Neuronal stem cell (in vitro differentiated cells): ENCODE data around the gene PARP3.
A peak's percentile ranks its signal among the peaks of the same experiment; 100 is the strongest.

Experiments used
- DNase-seq: peaks from one replicate; pipeline ENCODE4 v3.0.0-alpha.2; 2013; ENCODE audit warnings: low spot score
- H2AFZ ChIP-seq: one replicate; pipeline ENCODE4 v1.6.1; 2013; ENCODE audit warnings: mild to moderate bottlenecking, low read length, inconsistent platforms
- H2AK5ac ChIP-seq: 2 replicates; pipeline ENCODE4 v1.6.1; 2013; ENCODE audit warnings: low read depth, mild to moderate bottlenecking, inconsistent platforms, low read length, moderate library complexity, mixed read lengths
- H2BK120ac ChIP-seq: 2 replicates; pipeline ENCODE4 v1.6.1; 2013; ENCODE audit warnings: low read depth, mild to moderate bottlenecking, inconsistent platforms, low read length, moderate library complexity, mixed read lengths
- H2BK12ac ChIP-seq: one replicate; pipeline ENCODE4 v1.6.1; 2013; ENCODE audit warnings: low read length, inconsistent platforms
- H2BK15ac ChIP-seq: 2 replicates; pipeline ENCODE4 v1.6.1; 2013; ENCODE audit warnings: mild to moderate bottlenecking, low read length, inconsistent platforms, mixed read lengths
- H2BK5ac ChIP-seq: one replicate; pipeline ENCODE4 v1.6.1; 2013; ENCODE audit warnings: inconsistent platforms, mild to moderate bottlenecking, low read length, moderate library complexity
- H3K14ac ChIP-seq: one replicate; pipeline ENCODE4 v1.6.1; 2013; ENCODE audit warnings: low read length, inconsistent platforms
- H3K18ac ChIP-seq: 2 replicates; pipeline ENCODE4 v1.6.1; 2013; ENCODE audit warnings: low read length, inconsistent platforms
- H3K23ac ChIP-seq: 2 replicates; pipeline ENCODE4 v1.6.1; 2013; ENCODE audit warnings: low read depth, mild to moderate bottlenecking, mixed read lengths, low read length, inconsistent platforms; ENCODE audit not compliant: poor library complexity
- H3K27ac ChIP-seq: replicated peaks from 3 replicates; pipeline ENCODE4 v1.5.1; 2013; ENCODE audit warnings: low read length, inconsistent platforms
- H3K27me3 ChIP-seq, 3 experiments: 2 replicates each; pipeline ENCODE4 v1.6.1; 2013; ENCODE audit warnings: low read length in 3 of 3, mild to moderate bottlenecking in 2 of 3, inconsistent platforms in 1 of 3, low read depth in 1 of 3, mixed read lengths in 1 of 3, moderate library complexity in 1 of 3; ENCODE audit not compliant: control insufficient read depth in 3 of 3, insufficient read depth in 3 of 3
- H3K36me3 ChIP-seq, 2 donors: replicated peaks in 1 of 2; 2 replicates each; pipeline ENCODE4 v1.6.1; 2013; ENCODE audit warnings: low read length in 2 of 2; ENCODE audit not compliant: control insufficient read depth in 2 of 2, insufficient read depth in 2 of 2
- H3K4ac ChIP-seq: 2 replicates; pipeline ENCODE4 v1.6.1; 2013; ENCODE audit warnings: inconsistent platforms, mild to moderate bottlenecking, low read length, moderate library complexity
- H3K4me1 ChIP-seq, 2 donors: 1 replicate in 1 of 2; 2 replicates in 1 of 2; pipeline ENCODE4 v1.6.1; 2013; ENCODE audit warnings: low read length in 2 of 2, low read depth in 1 of 2; ENCODE audit not compliant: control insufficient read depth in 2 of 2, insufficient read depth in 1 of 2
- H3K4me2 ChIP-seq: one replicate; pipeline ENCODE4 v1.6.1; 2013; ENCODE audit warnings: mild to moderate bottlenecking, low read length, inconsistent platforms; ENCODE audit not compliant: insufficient read depth, poor library complexity, severe bottlenecking
- H3K4me3 ChIP-seq, 2 donors: 2 replicates each; pipeline ENCODE4 v1.5.1; 2013; ENCODE audit warnings: low read length in 2 of 2, mild to moderate bottlenecking in 2 of 2, inconsistent platforms in 1 of 2, moderate library complexity in 1 of 2
- H3K79me1 ChIP-seq: one replicate; pipeline ENCODE4 v1.6.1; 2013; ENCODE audit warnings: low read depth, mild to moderate bottlenecking, inconsistent platforms, low read length, moderate library complexity
- H3K9ac ChIP-seq: one replicate; pipeline ENCODE4 v1.6.1; 2013; ENCODE audit warnings: mild to moderate bottlenecking, low read depth, low read length, inconsistent platforms; ENCODE audit not compliant: poor library complexity
- H3K9me3 ChIP-seq, 2 donors: replicated peaks in 1 of 2; 2 replicates each; pipeline versions ENCODE3 to v1.6.1; 2013; ENCODE audit warnings: low read length in 2 of 2, mild to moderate bottlenecking in 2 of 2, inconsistent platforms in 1 of 2, low read depth in 1 of 2, mixed read lengths in 1 of 2, moderate library complexity in 1 of 2; ENCODE audit not compliant: control insufficient read depth in 2 of 2, insufficient read depth in 1 of 2
- H4K8ac ChIP-seq: one replicate; pipeline ENCODE4 v1.6.1; 2013; ENCODE audit warnings: low read depth, mild to moderate bottlenecking, inconsistent platforms, low read length, moderate library complexity
- H4K91ac ChIP-seq: one replicate; pipeline ENCODE4 v1.6.1; 2013; ENCODE audit warnings: low read length, low read depth, mild to moderate bottlenecking, inconsistent platforms; ENCODE audit not compliant: poor library complexity
- WGBS, 2 donors: extraction: QIAGEN DNeasy Blood & Tissue Kit; methylation state at CpG; one replicate each; pipeline ENCODE4 v1.1.7; 2013; ENCODE audit warnings: missing lambda C conversion rate in 2 of 2, mixed read lengths in 1 of 2; ENCODE audit not compliant: insufficient read length in 2 of 2, insufficient replicate concordance in 1 of 2; ENCODE audit errors: extremely low coverage in 2 of 2; 5-methylcytosine and 5-hydroxymethylcytosine counted together

The PARP3 gene

DNA sequence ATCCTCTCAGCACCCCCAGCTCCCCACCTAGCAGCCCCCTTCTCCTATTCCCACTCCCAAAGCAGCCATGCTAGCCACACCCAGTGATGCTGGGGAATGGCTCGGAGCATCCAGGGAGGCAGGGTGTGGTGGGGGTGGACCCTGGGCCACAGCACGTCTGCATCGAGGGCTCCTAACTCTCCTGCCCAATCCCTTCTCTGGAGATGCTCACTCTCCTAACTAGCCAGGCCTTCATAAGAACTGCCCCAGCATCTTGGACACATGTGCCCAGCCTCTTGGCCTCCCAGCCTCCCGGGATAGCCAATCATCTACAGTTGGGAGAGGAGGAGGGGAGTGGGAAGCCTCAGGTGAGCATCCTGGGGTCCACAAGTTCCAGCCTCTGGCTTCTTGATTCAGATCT is 22.4 kb downstream of the PARP3 start:
- H3K27ac ChIP-seq: no peak overlapping the region
- H2AFZ ChIP-seq: no peak overlapping the region
- H3K9me3 ChIP-seq: peaks cover 0 to 2% of the 10 kb centered on the region in 2 donors
- H2BK15ac ChIP-seq: no peak overlapping the region
- H3K14ac ChIP-seq: no peak overlapping the region
- H2AK5ac ChIP-seq: peak overlapping the region; percentile 96
- DNase-seq: no peak
- H3K4me2 ChIP-seq: peak overlapping the region; percentile 55
- H2BK5ac ChIP-seq: no peak overlapping the region
- H2BK12ac ChIP-seq: peak overlapping the region; percentile 93
- peak overlapping the region; percentile 79 for H3K18ac ChIP-seq
- no CpG with 5 or more reads among the region's 4 CpGs for WGBS, 2 donors
- no peak overlapping the region for H4K8ac ChIP-seq
- peaks cover 43 to 55% of the 10 kb centered on the region in 2 donors for H3K4me1 ChIP-seq
- no peaks in the 10 kb centered on the region for H3K27me3 ChIP-seq
- no peak overlapping the region for H3K4me3 ChIP-seq
- H3K9ac ChIP-seq: no peak overlapping the region
- H4K91ac ChIP-seq: no peak overlapping the region
- H3K79me1 ChIP-seq: peaks cover 8% of the 10 kb centered on the region
- no peak overlapping the region for H2BK120ac ChIP-seq
- no peak overlapping the region for H3K4ac ChIP-seq
- peaks cover 7 to 18% of the 10 kb centered on the region in 2 donors for H3K36me3 ChIP-seq
- no peak overlapping the region for H3K23ac ChIP-seq

DNA sequence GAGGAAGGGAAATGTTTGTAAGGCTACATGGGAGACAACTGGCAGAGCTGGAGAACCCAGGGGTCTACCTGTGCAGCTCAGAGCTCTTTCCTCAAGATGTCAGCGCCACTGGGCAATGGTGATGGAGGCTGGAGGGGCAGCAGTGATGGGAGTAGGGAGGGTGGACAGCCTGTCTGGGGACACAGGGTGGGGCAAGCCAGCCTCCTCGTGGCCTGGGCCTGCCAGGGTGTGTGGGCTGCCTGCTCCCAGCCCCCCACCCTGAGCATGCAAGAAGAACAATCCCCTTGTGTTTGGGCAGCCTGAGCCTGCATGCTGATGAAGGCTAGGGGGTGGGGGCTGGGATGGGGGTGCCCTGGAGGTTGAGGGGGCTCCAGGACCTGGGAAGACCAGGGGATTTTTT is 23.9 kb downstream of the PARP3 start:
- Histone ChIP-seq H3K4ac (no peak overlapping the region), H3K79me1 (peaks cover 8% of the 10 kb centered on the region), H3K23ac (no peak overlapping the region), H2BK5ac (peak overlapping the region; percentile 82), H2AFZ (no peak overlapping the region), H3K18ac (peak overlapping the region; percentile 86), H2BK120ac (no peak overlapping the region), H3K4me3 (peak overlapping the region in 1 of 2 donors; percentile 60), H3K9me3 (peaks cover 0 to 2% of the 10 kb centered on the region in 2 donors), H3K27ac (no peak overlapping the region), H3K14ac (peak overlapping the region; percentile 5), H4K8ac (no peak overlapping the region), H2BK12ac (peak overlapping the region; percentile 95), H4K91ac (no peak overlapping the region), H2BK15ac (peak overlapping the region; percentile 99), H3K27me3 (no peaks in the 10 kb centered on the region), H3K4me1 (peaks cover 43 to 56% of the 10 kb centered on the region in 2 donors), H2AK5ac (peak overlapping the region; percentile 96), H3K36me3 (peaks cover 3 to 5% of the 10 kb centered on the region in 2 donors), H3K4me2 (peak overlapping the region; percentile 92), H3K9ac (peak overlapping the region; percentile 63)
- no CpG with 5 or more reads among the region's 2 CpGs for WGBS, 2 donors
- no peak for DNase-seq

DNA sequence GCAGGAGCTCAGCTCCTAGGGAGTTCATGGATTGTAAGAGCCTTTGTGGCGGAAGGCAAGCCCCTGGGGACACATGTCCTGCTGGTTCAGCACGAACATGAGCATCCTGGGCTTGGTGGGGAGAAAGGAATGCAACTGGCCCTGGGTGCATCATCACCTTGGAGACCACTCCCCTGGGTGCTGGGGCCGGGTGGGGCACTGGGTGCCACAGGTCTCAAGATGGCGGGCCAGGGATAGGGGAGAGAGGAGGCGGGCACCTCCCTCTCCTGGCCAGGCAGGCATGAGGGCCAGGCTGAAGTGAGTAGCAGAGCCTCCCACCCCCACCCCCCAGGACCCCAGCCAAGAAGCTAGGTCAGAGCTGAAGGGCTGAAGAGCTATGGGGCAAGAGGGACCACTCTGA is 24.3 kb downstream of the PARP3 start:
- Histone ChIP-seq H3K27me3 (no peaks in the 10 kb centered on the region), H2AFZ (no peak overlapping the region), H3K9me3 (peaks cover 0 to 2% of the 10 kb centered on the region in 2 donors), H2BK5ac (peak overlapping the region; percentile 82), H3K23ac (peak overlapping the region; percentile 32), H2AK5ac (peak overlapping the region; percentile 96), H3K4me2 (peak overlapping the region; percentile 92), H3K9ac (peak overlapping the region; percentile 90), H3K27ac (no peak overlapping the region), H3K4me3 (peak overlapping the region; percentile 60 to 83), H2BK12ac (peak overlapping the region; percentile 98), H3K36me3 (peaks cover 0 to 3% of the 10 kb centered on the region in 2 donors), H3K14ac (no peak overlapping the region), H3K4ac (no peak overlapping the region), H3K4me1 (peaks cover 43 to 56% of the 10 kb centered on the region in 2 donors), H4K8ac (no peak overlapping the region), H3K18ac (peak overlapping the region; percentile 86), H2BK120ac (peak overlapping the region; percentile 81), H3K79me1 (peaks cover 8% of the 10 kb centered on the region), H2BK15ac (peak overlapping the region; percentile 13), H4K91ac (no peak overlapping the region)
- DNase-seq: no peak
- no CpG with 5 or more reads among the region's 5 CpGs for WGBS, 2 donors

DNA sequence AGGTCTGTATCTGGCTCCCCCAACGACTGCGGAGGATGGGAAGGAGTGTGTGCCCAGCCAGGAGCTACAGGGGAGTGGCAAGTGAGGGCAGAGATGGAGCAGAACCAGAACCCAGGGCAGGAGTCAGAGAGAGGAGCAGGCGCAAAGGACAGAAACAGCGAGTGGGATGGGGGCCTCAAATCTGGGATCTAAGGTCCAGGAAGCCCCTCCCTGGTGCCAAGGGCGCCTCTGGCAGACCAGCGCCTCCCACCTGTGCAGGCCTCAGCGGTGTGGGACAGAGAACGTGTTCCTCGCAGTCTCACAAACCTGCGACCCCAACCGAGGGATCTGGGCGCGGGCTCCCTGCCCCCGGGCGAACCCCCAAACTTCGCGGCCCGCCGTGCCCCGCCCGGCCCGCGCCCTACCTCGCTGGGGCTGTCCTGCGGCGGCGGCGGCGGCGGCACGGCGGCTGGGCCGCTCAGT is 24.8 kb downstream of the PARP3 start:
- no peak overlapping the region for H4K91ac ChIP-seq

More for the DNA sequence above, 24.8 kb downstream of the PARP3 start:
- Histone ChIP-seq H3K18ac (peak overlapping the region; percentile 20), H3K4me2 (peak overlapping the region; percentile 92), H3K27me3 (no peaks in the 10 kb centered on the region), H3K14ac (peak overlapping the region; percentile 77), H2BK15ac (peak overlapping the region; percentile 13), H3K36me3 (peaks cover 0 to 3% of the 10 kb centered on the region in 2 donors), H3K9ac (peak overlapping the region; percentile 90), H3K4me1 (peaks cover 43 to 56% of the 10 kb centered on the region in 2 donors), H2AFZ (peak overlapping the region; percentile 82), H3K4ac (peak overlapping the region; percentile 43), H2BK5ac (peak overlapping the region; percentile 82), H3K27ac (peak overlapping the region; percentile 67), H2BK120ac (peak overlapping the region; percentile 81), H3K4me3 (peak overlapping the region; percentile 60 to 83), H2AK5ac (peak overlapping the region; percentile 96), H3K79me1 (peaks cover 6% of the 10 kb centered on the region), H3K9me3 (peaks cover 0 to 2% of the 10 kb centered on the region in 2 donors), H2BK12ac (peak overlapping the region; percentile 27), H4K8ac (no peak overlapping the region), H3K23ac (no peak overlapping the region)
- WGBS, 2 donors: no CpG with 5 or more reads among the region's 33 CpGs
- DNase-seq: no peak
